Measurements from ENCODE around the gene KRTAP10-11. TPM values are rescaled to one million over a fixed set of nuclear protein-coding genes. Genes with fewer than 3 reads are reported as not detected.
"Not testable (repeated sequence)": the region's sequence is repeated elsewhere in the genome, so short reads cannot be mapped to it uniquely, and the experiment has no call there.

Gene KRTAP10-11
- total RNA-seq, 1 experiment from 2014 or later = not detected

DNA sequence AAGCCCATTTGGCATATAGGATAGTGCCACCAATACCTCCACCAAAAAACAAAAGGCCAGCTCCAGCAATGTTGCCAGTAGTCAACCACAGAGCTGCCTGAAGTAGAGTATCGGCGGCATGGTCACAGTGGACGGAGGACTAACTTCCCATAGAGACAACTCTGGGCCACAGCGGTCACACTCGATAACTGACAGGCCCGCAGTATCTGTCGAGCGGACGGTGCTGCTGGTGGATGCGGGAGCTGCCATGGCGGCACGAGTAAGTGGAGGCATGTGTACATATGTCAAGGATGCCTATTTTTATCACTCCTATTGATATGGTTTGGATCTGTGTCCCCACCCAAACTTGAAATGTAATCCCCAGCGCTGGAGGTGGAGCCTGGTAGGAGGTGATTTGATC is 31.7 kb downstream of the KRTAP10-11 start:
- Histone ChIP-seq H3K27ac (ENCODE audit: low read length) (no peak overlapping the region), H3K9me3 (ENCODE audit: low read length) (peaks cover 6% of the 10 kb centered on the region; the same call in 1 of the 2 replicates), H3K36me3 (ENCODE audit: insufficient read depth, low read length) (no peaks in the 10 kb centered on the region), H4K20me1 (ENCODE audit: insufficient read depth, low read depth, low read length) (no peaks in the 10 kb centered on the region), H3K27me3 (ENCODE audit: low read length) (0 out of 2 replicates have a peak, but pooled peaks cover 3% of the 10 kb centered on the region), H3K9ac (ENCODE audit: low read length) (no peak overlapping the region), H3K79me2 (ENCODE audit: low read length) (no peaks in the 10 kb centered on the region), H3K4me3 (ENCODE audit: low read length) (no peak overlapping the region), H2AFZ (ENCODE audit: low read length) (no peak overlapping the region), H3K9me2 (replicated peaks; ENCODE audit: insufficient read depth, low read length) (no peaks in the 10 kb centered on the region), H3K4me2 (ENCODE audit: low read depth, low read length, poor library complexity, severe bottlenecking) (no peak overlapping the region), H3K4me1 (ENCODE audit: low read length) (no peaks in the 10 kb centered on the region)
- DNase-seq = no peak

DNA sequence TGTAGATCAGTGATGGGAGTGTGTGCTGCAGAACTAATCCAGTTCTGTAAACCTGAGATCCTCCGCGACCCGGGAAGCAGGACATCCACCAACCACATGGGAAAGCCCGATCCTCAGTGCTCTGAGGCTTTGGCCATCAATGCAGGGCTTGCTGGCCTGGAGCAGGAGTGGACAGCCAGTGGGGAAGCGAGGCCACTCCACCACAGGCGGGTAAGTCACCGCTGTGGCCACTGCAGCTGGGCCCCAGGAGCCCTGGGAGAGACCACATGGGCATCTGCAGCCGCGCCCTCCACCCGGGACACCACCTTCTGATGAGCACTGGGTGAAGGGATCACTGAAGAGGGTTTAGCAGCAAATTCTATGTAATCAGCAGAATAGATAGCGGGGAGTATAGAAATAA is 34.9 kb downstream of the KRTAP10-11 start:
- no peak overlapping the region for H3K4me2 ChIP-seq (ENCODE audit: low read depth, low read length, poor library complexity, severe bottlenecking)
- no peak overlapping the region for H2AFZ ChIP-seq (ENCODE audit: low read length)
- H3K4me3 ChIP-seq (ENCODE audit: low read length) = no peak overlapping the region
- H3K4me1 ChIP-seq (ENCODE audit: low read length) = no peaks in the 10 kb centered on the region
- no peaks in the 10 kb centered on the region for H4K20me1 ChIP-seq (ENCODE audit: insufficient read depth, low read depth, low read length)
- H3K9me2 ChIP-seq (replicated peaks; ENCODE audit: insufficient read depth, low read length) = no peaks in the 10 kb centered on the region
- no peak overlapping the region for H3K9ac ChIP-seq (ENCODE audit: low read length)
- no peaks in the 10 kb centered on the region for H3K79me2 ChIP-seq (ENCODE audit: low read length)
- no peak overlapping the region for H3K27ac ChIP-seq (ENCODE audit: low read length)
- no peak for DNase-seq
- H3K27me3 ChIP-seq (ENCODE audit: low read length) = no peaks in the 10 kb centered on the region
- no peaks in the 10 kb centered on the region for H3K36me3 ChIP-seq (ENCODE audit: insufficient read depth, low read length)
- no peaks in the 10 kb centered on the region for H3K9me3 ChIP-seq (ENCODE audit: low read length)

GRCh38 chr21:44681861-44682579 is 35.8 kb downstream of the KRTAP10-11 start, which contains the start of gene KRTAP12-1:
Gene KRTAP12-1 (minus strand): TSS chr21:44682163. CDS start chr21:44682123, 40 bp downstream.
- no peaks in the 10 kb centered on the region for H3K79me2 ChIP-seq (ENCODE audit: low read length)
- H4K20me1 ChIP-seq (ENCODE audit: insufficient read depth, low read depth, low read length) = no peaks in the 10 kb centered on the region
- no peaks in the 10 kb centered on the region for H3K4me1 ChIP-seq (ENCODE audit: low read length)
- no peak within 1 kb of the TSS for H3K9ac ChIP-seq (ENCODE audit: low read length)
- H3K9me2 ChIP-seq (replicated peaks; ENCODE audit: insufficient read depth, low read length) = no peaks in the 10 kb centered on the region
- no peak within 1 kb of the TSS for H3K4me3 ChIP-seq (ENCODE audit: low read length)
- H3K27ac ChIP-seq (ENCODE audit: low read length) = no peak within 1 kb of the TSS
- H2AFZ ChIP-seq (ENCODE audit: low read length) = no peak within 1 kb of the TSS
- DNase-seq = no peak
- no peak within 1 kb of the TSS for H3K4me2 ChIP-seq (ENCODE audit: low read depth, low read length, poor library complexity, severe bottlenecking)
- H3K9me3 ChIP-seq (ENCODE audit: low read length) = no peaks in the 10 kb centered on the region
- H3K27me3 ChIP-seq (ENCODE audit: low read length) = no peaks in the 10 kb centered on the region
- H3K36me3 ChIP-seq (ENCODE audit: insufficient read depth, low read length) = no peaks in the 10 kb centered on the region

DNA sequence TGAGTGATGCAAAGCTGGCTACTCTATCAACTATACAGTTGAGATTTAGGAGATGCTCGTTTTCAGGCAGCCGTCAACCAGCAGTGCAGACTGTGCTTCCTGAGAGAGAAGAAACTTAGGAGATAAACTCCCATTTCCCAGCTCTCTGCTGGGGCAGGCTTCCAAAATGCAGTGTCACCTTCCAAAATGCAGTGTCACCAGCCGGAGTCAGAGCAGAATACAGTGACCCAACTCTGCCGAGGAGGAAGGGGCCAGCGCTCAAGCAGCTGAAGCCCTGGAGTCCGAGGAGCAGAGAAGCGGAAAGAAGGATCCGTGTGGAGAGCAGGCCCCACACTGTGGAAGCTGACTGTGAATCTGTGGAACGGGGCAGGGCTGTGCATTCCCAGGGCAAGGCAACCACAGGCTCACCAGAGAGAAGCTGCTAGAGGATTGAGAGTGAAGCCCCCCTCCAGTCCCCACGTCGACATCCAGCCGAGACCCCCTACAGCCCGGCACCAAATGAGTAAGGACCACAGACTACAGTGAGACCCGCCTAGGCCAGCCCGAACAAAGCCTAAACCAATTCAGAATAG is 36.5 kb downstream of the KRTAP10-11 start:
- Histone ChIP-seq H2AFZ (ENCODE audit: low read length) (no peak overlapping the region), H3K9me2 (replicated peaks; ENCODE audit: insufficient read depth, low read length) (no peaks in the 10 kb centered on the region), H3K4me2 (ENCODE audit: low read depth, low read length, poor library complexity, severe bottlenecking) (no peak overlapping the region), H3K36me3 (ENCODE audit: insufficient read depth, low read length) (no peaks in the 10 kb centered on the region), H3K4me3 (ENCODE audit: low read length) (no peak overlapping the region), H3K9ac (ENCODE audit: low read length) (no peak overlapping the region), H3K79me2 (ENCODE audit: low read length) (no peaks in the 10 kb centered on the region), H3K9me3 (ENCODE audit: low read length) (no peaks in the 10 kb centered on the region), H3K4me1 (ENCODE audit: low read length) (peaks cover 6% of the 10 kb centered on the region), H4K20me1 (ENCODE audit: insufficient read depth, low read depth, low read length) (no peaks in the 10 kb centered on the region; the same call in 1 of the 2 replicates), H3K27me3 (ENCODE audit: low read length) (no peaks in the 10 kb centered on the region), H3K27ac (ENCODE audit: low read length) (no peak overlapping the region)
- no peak for DNase-seq

- DNase-seq = no peak
- Histone ChIP-seq H3K36me3 (ENCODE audit: insufficient read depth, low read length) (no peaks in the 10 kb centered on the region), H3K4me3 (ENCODE audit: low read length) (no peak overlapping the region), H3K4me2 (ENCODE audit: low read depth, low read length, poor library complexity, severe bottlenecking) (no peak overlapping the region), H3K79me2 (ENCODE audit: low read length) (no peaks in the 10 kb centered on the region), H3K27me3 (ENCODE audit: low read length) (no peaks in the 10 kb centered on the region), H2AFZ (ENCODE audit: low read length) (no peak overlapping the region), H4K20me1 (ENCODE audit: insufficient read depth, low read depth, low read length) (no peaks in the 10 kb centered on the region; the same call in 1 of the 2 replicates), H3K9me2 (replicated peaks; ENCODE audit: insufficient read depth, low read length) (no peaks in the 10 kb centered on the region), H3K27ac (ENCODE audit: low read length) (no peak overlapping the region), H3K9me3 (ENCODE audit: low read length) (no peaks in the 10 kb centered on the region), H3K4me1 (ENCODE audit: low read length) (peaks cover 13% of the 10 kb centered on the region), H3K9ac (ENCODE audit: low read length) (no peak overlapping the region)
Measured at GRCh38 chr21:44684077-44684476, 37.9 kb downstream of the KRTAP10-11 start.

DNA sequence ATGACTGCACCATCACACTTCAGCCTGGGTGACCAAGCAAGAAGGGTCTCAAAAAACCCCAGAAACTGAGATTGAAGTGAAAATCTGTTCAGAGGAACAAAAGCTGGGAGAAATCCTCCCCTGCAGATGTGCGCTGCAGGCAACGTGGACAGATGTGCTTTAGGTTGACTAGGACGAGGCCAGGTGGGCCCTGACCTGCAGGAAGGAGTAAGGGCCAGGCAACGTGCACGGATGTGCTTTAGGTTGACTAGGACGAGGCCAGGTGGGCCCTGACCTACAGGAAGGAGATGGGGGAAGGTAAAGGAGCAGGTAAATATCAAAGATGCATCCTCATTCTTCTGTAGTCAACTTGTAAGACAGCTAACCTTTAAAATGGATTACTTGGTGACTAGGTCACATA is 38.3 kb downstream of the KRTAP10-11 start:
- DNase-seq = no peak
- H3K27ac ChIP-seq (ENCODE audit: low read length) = no peak overlapping the region
- H3K9me3 ChIP-seq (ENCODE audit: low read length) = no peaks in the 10 kb centered on the region
- no peak overlapping the region for H3K4me2 ChIP-seq (ENCODE audit: low read depth, low read length, poor library complexity, severe bottlenecking)
- peaks cover 13% of the 10 kb centered on the region for H3K4me1 ChIP-seq (ENCODE audit: low read length)
- no peaks in the 10 kb centered on the region for H3K27me3 ChIP-seq (ENCODE audit: low read length)
- H3K4me3 ChIP-seq (ENCODE audit: low read length) = no peak overlapping the region
- no peaks in the 10 kb centered on the region for H3K36me3 ChIP-seq (ENCODE audit: insufficient read depth, low read length)
- H3K9me2 ChIP-seq (replicated peaks; ENCODE audit: insufficient read depth, low read length) = no peaks in the 10 kb centered on the region
- no peaks in the 10 kb centered on the region; the same call in 1 of the 2 replicates for H4K20me1 ChIP-seq (ENCODE audit: insufficient read depth, low read depth, low read length)
- H2AFZ ChIP-seq (ENCODE audit: low read length) = no peak overlapping the region
- H3K79me2 ChIP-seq (ENCODE audit: low read length) = no peaks in the 10 kb centered on the region
- H3K9ac ChIP-seq (ENCODE audit: low read length) = no peak overlapping the region

DNA sequence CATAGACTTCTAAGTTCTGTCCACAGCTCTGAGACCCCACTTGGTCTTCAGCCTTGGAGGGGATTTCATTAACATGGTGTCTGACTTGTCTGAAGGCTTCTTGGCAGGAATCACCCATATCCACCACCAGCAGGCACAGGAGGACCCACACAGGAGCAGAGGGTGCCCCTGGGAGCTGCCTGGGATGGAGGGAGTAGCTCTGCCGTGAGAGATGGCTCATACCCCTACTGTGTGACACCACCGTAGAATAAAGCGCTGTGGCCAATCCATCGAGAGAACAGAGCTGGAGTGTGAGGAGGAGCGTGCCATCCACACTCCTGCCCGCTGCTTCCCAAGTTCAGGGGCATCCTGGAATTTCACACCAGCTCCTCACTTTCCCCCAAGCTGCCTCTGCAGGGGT is 38.8 kb downstream of the KRTAP10-11 start:
- not testable (repeated sequence) for H3K9ac ChIP-seq (ENCODE audit: low read length); H3K9me3 ChIP-seq (ENCODE audit: low read length); H3K79me2 ChIP-seq (ENCODE audit: low read length); H4K20me1 ChIP-seq (ENCODE audit: insufficient read depth, low read depth, low read length); DNase-seq; H2AFZ ChIP-seq (ENCODE audit: low read length); H3K4me2 ChIP-seq (ENCODE audit: low read depth, low read length, poor library complexity, severe bottlenecking); H3K9me2 ChIP-seq (replicated peaks; ENCODE audit: insufficient read depth, low read length); H3K36me3 ChIP-seq (ENCODE audit: insufficient read depth, low read length); H3K4me3 ChIP-seq (ENCODE audit: low read length); H3K27ac ChIP-seq (ENCODE audit: low read length); H3K27me3 ChIP-seq (ENCODE audit: low read length)
- H3K4me1 ChIP-seq (ENCODE audit: low read length) = peaks cover 13% of the 10 kb centered on the region

DNA sequence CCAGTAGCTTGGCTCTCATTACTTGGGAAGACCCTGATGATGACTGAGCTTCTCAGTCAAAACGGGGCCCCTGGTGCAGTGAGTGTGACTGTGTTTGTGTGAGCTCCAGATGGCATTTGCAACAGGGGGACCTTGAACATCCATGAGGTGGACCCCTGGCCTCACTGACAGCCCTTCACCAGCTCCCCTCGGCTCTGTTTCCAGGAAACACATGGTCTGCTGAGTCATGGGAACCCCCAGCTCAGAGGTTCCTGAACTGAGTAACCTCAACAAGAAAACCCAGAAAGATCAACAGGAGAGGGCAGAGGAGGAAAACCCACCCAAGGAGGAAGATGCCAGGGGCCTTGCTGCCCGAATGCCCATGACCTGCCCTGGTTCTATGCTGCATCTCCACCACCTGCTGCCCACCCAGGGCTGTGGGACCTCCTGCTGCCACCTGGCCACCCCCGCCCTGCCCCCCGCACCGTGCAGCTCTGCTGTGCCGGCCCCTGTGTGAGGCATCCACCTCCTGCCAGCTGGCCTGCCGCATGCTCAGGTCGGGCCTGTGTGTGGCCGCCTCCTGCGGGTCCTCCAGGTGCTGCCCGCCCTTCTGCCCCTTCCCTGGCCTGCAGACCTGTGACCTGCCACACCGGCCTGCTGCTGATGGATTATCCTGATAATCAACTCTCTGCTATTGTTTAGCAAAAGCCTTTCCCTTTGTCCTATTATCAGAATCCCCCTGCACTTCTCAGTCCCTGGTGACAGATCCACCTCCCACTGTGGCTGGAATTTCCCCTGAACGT is 40.0 kb downstream of the KRTAP10-11 start:
- Histone ChIP-seq H4K20me1 (ENCODE audit: insufficient read depth, low read depth, low read length) (no peaks in the 10 kb centered on the region; the same call in 1 of the 2 replicates), H3K9ac (ENCODE audit: low read length) (no peak overlapping the region), H3K79me2 (ENCODE audit: low read length) (no peaks in the 10 kb centered on the region), H3K4me1 (ENCODE audit: low read length) (peaks cover 13% of the 10 kb centered on the region), H3K27me3 (ENCODE audit: low read length) (no peaks in the 10 kb centered on the region), H3K9me3 (ENCODE audit: low read length) (no peaks in the 10 kb centered on the region), H3K4me3 (ENCODE audit: low read length) (no peak overlapping the region), H3K9me2 (replicated peaks; ENCODE audit: insufficient read depth, low read length) (no peaks in the 10 kb centered on the region), H3K4me2 (ENCODE audit: low read depth, low read length, poor library complexity, severe bottlenecking) (no peak overlapping the region), H3K27ac (ENCODE audit: low read length) (no peak overlapping the region), H2AFZ (ENCODE audit: low read length) (no peak overlapping the region), H3K36me3 (ENCODE audit: insufficient read depth, low read length) (no peaks in the 10 kb centered on the region)
- no peak for DNase-seq

Data from Karpas-422 (cell line).